ENCODE data around the gene EIF4E1B.

Gene EIF4E1B

GRCh38 chr5:176647843-176648473 is 17.5 kb downstream of the EIF4E1B start:
- no peak for DNase-seq

GRCh38 chr5:176648474-176649194 is 18.2 kb downstream of the EIF4E1B start:
- no peak for DNase-seq

GRCh38 chr5:176650354-176650884 is 19.9 kb downstream of the EIF4E1B start:
- no peak for DNase-seq

GRCh38 chr5:176651472-176651980 is 21.1 kb downstream of the EIF4E1B start:
- DNase-seq = no peak

- DNase-seq = peak; percentile 52
These were observed 21.7 kb downstream of the EIF4E1B start for GRCh38 chr5:176652136-176652535.

- no peak for DNase-seq
These were observed 23.2 kb downstream of the EIF4E1B start for GRCh38 chr5:176653401-176654385.

- DNase-seq = no peak
These were observed 24.4 kb downstream of the EIF4E1B start for GRCh38 chr5:176654856-176655255.

- DNase-seq = no peak
These were observed 26.1 kb downstream of the EIF4E1B start for GRCh38 chr5:176656467-176656990.

- peak; percentile 74 for DNase-seq
These were observed 27.6 kb downstream of the EIF4E1B start for GRCh38 chr5:176658007-176658599.

GRCh38 chr5:176658817-176659511 is 28.5 kb downstream of the EIF4E1B start:
- DNase-seq = no peak

- no peak for DNase-seq
These were observed 29.0 kb downstream of the EIF4E1B start for GRCh38 chr5:176659512-176659839.

- no peak for DNase-seq
These were observed 29.5 kb downstream of the EIF4E1B start for GRCh38 chr5:176659860-176660461.

GRCh38 chr5:176660530-176660859 is 30.0 kb downstream of the EIF4E1B start:
- DNase-seq = no peak

- DNase-seq = peak; percentile 83
These were observed 30.6 kb downstream of the EIF4E1B start for GRCh38 chr5:176660860-176661641.

GRCh38 chr5:176661676-176662075 is 31.2 kb downstream of the EIF4E1B start:
- DNase-seq = no peak

- no peak for DNase-seq
These were observed 32.2 kb downstream of the EIF4E1B start for GRCh38 chr5:176662371-176663333.

GRCh38 chr5:176663566-176663965 is 33.1 kb downstream of the EIF4E1B start:
- DNase-seq = no peak

GRCh38 chr5:176664479-176664878 is 34.0 kb downstream of the EIF4E1B start:
- DNase-seq = no peak

- DNase-seq = no peak
These were observed 34.4 kb downstream of the EIF4E1B start for GRCh38 chr5:176664886-176665285.
